Keratinocyte (primary cell): ENCODE results near the gene ABLIM1. TPM values are rescaled to one million over a fixed set of nuclear protein-coding genes. Genes with fewer than 3 reads are reported as not detected.
A peak's percentile ranks its signal among the peaks of the same experiment; 100 is the strongest.

Experiments used
- DNase-seq: peaks from one replicate; pipeline ENCODE4 v3.0.0-alpha.2; 2011; ENCODE audit warnings: low read depth, missing footprints, low spot score
- FAIRE-seq: peaks from 2 replicates; lab custom pipeline; 2011; peaks lifted over from hg19 to GRCh38; lab: Jason Lieb, UNC
- H2AFZ ChIP-seq: 2 replicates; pipeline ENCODE4 v1.6.0; 2012; ENCODE audit warnings: low read length, control low read depth, inconsistent platforms; ENCODE audit not compliant: control insufficient read depth
- H3K27ac ChIP-seq: 2 replicates; pipeline ENCODE4 v1.5.1; 2011; ENCODE audit warnings: low read length; ENCODE audit not compliant: control insufficient read depth, insufficient read depth
- H3K27me3 ChIP-seq: 3 replicates; pipeline ENCODE4 v1.6.0; 2011; ENCODE audit warnings: low read length; ENCODE audit not compliant: control insufficient read depth, insufficient read depth; ENCODE audit errors: extremely low read depth
- H3K36me3 ChIP-seq, 2 experiments: 2 replicates in 1 of 2; 3 replicates in 1 of 2; pipeline ENCODE4 v1.5.1; 2011; ENCODE audit warnings: low read length in 2 of 2, mild to moderate bottlenecking in 1 of 2; ENCODE audit not compliant: control insufficient read depth in 2 of 2, insufficient read depth in 2 of 2; ENCODE audit errors: extremely low read depth in 1 of 2
- H3K4me1 ChIP-seq: 3 replicates; pipeline ENCODE4 v1.5.1; 2011; ENCODE audit warnings: low read length; ENCODE audit not compliant: control insufficient read depth, insufficient read depth; ENCODE audit errors: extremely low read depth
- H3K4me2 ChIP-seq: 3 replicates; pipeline ENCODE4 v1.6.0; 2011; ENCODE audit warnings: low read depth, low read length; ENCODE audit not compliant: control insufficient read depth, insufficient read depth; ENCODE audit errors: extremely low read depth
- H3K4me3 ChIP-seq, 3 experiments: fragments of 200-600 bp in 1 of 3; sonication (generic) in 1 of 3; 2 replicates in 2 of 3; 3 replicates in 1 of 3; pipeline ENCODE4 v1.5.1; 2011 to 2016; ENCODE audit warnings: low read length in 3 of 3, mild to moderate bottlenecking in 3 of 3, control low read depth in 2 of 3, inconsistent platforms in 1 of 3, low read depth in 1 of 3, mixed read lengths in 1 of 3, mixed run types in 1 of 3, moderate library complexity in 1 of 3; ENCODE audit not compliant: control insufficient read depth in 2 of 3, insufficient read depth in 2 of 3; ENCODE audit errors: extremely low read depth in 1 of 3
- H3K79me2 ChIP-seq: 2 replicates; pipeline ENCODE4 v1.6.0; 2012; ENCODE audit warnings: low read length; ENCODE audit not compliant: control insufficient read depth, insufficient read depth
- H3K9ac ChIP-seq: 3 replicates; pipeline ENCODE4 v1.6.0; 2011; ENCODE audit warnings: low read length; ENCODE audit not compliant: control insufficient read depth, insufficient read depth; ENCODE audit errors: extremely low read depth
- H3K9me1 ChIP-seq: 3 replicates; pipeline ENCODE4 v1.6.0; 2011; ENCODE audit warnings: low read length; ENCODE audit not compliant: control insufficient read depth, insufficient read depth; ENCODE audit errors: extremely low read depth
- H3K9me3 ChIP-seq: 2 replicates; pipeline ENCODE4 v1.5.1; 2012; ENCODE audit warnings: low read depth, low read length; ENCODE audit not compliant: control insufficient read depth
- H4K20me1 ChIP-seq: 3 replicates; pipeline ENCODE4 v1.6.0; 2011; ENCODE audit warnings: low read length; ENCODE audit not compliant: control insufficient read depth, insufficient read depth; ENCODE audit errors: extremely low read depth
- CTCF ChIP-seq, 3 experiments: IDR thresholded peaks in 1 of 3; conservative IDR thresholded peaks in 1 of 3; optimal IDR thresholded peaks in 1 of 3; 2 replicates in 2 of 3; 3 replicates in 1 of 3; pipeline versions ENCODE3 to v1.5.1; 2011; ENCODE audit warnings: low read length in 3 of 3, mild to moderate bottlenecking in 3 of 3, moderate library complexity in 2 of 3, control low read depth in 1 of 3, inconsistent platforms in 1 of 3; ENCODE audit not compliant: insufficient read depth in 2 of 3; ENCODE audit errors: extremely low read depth in 1 of 3
- EZH2 ChIP-seq: IDR thresholded peaks from one replicate; pipeline ENCODE4 v1.6.1; 2012; ENCODE audit warnings: inconsistent platforms, mild to moderate bottlenecking, low read length, moderate library complexity
- dilution Hi-C: fragments of 300-500 bp; cut with MboI; formaldehyde crosslinking; loops from one replicate; pipeline ENCODE4 v1.7.0; 2020; ENCODE audit warnings: low sequenced_read_pairs; ENCODE audit not compliant: extremely low pct_ligation_motif_present
- polyA plus RNA-seq, 5 experiments: library from polyadenylated mRNA; depleted of rRNA in 3 of 5; stranded (reverse) in 3 of 5; stranded (forward) in 1 of 5; unstranded in 1 of 5; fragments of >200 nt; gene quantifications; 1 replicate in 1 of 5; 2 replicates in 3 of 5; 3 replicates in 1 of 5; pipeline versions ENCODE4 v1.2.1 to v1.2.3, GENCODE V29; 2011 to 2012; ENCODE audit warnings: missing spikeins in 2 of 5, low read depth in 1 of 5, low replicate concordance in 1 of 5

The ABLIM1 gene
- polyA plus RNA-seq, 1 donor (not counting 4 experiments of a cell fraction or from before 2014, with no cell fraction given), result 55.2 TPM

GRCh38 chr10:114429581-114430335 lies 228.3 kb downstream of the ABLIM1 start:
- no peak overlapping the region for H3K9ac ChIP-seq
- dilution Hi-C loops, result no loop called here
- no peaks in the 10 kb centered on the region for H3K9me1 ChIP-seq
- H3K79me2 ChIP-seq, result no peaks in the 10 kb centered on the region
- no peaks in the 10 kb centered on the region for H4K20me1 ChIP-seq
- peak; percentile 20 for FAIRE-seq
- peaks cover 16% of the 10 kb centered on the region for H3K4me1 ChIP-seq
- TF ChIP-seq EZH2, result no peak
- TF ChIP-seq CTCF (optimal IDR thresholded peaks at IDR 0.05 in 1 of 3, IDR thresholded peaks at IDR 0.05 in 1 of 3, conservative IDR thresholded peaks at IDR 0.05 in 1 of 3; ENCODE audit: extremely low read depth in 1 of 3, insufficient read depth in 2 of 3, low read length in 3 of 3), result no peak
- H3K9me3 ChIP-seq, result no peaks in the 10 kb centered on the region
- peaks cover 4% of the 10 kb centered on the region in 2 experiments for H3K36me3 ChIP-seq
- H2AFZ ChIP-seq, result no peak overlapping the region
- DNase-seq, result no peak
- no peak overlapping the region for H3K4me3 ChIP-seq
- H3K4me2 ChIP-seq, result no peak overlapping the region
- H3K27ac ChIP-seq, result no peak overlapping the region
- no peaks in the 10 kb centered on the region for H3K27me3 ChIP-seq

GRCh38 chr10:114427124-114427852 lies 230.8 kb downstream of the ABLIM1 start:
- no peak overlapping the region for H3K27ac ChIP-seq
- no peak overlapping the region for H2AFZ ChIP-seq
- no peak for DNase-seq
- H3K4me3 ChIP-seq, result no peak overlapping the region
- H3K9ac ChIP-seq, result no peak overlapping the region
- TF ChIP-seq EZH2 (no peak), CTCF (optimal IDR thresholded peaks at IDR 0.05 in 1 of 3, IDR thresholded peaks at IDR 0.05 in 1 of 3, conservative IDR thresholded peaks at IDR 0.05 in 1 of 3; ENCODE audit: extremely low read depth in 1 of 3, insufficient read depth in 2 of 3, low read length in 3 of 3) (peak in 1 of 3 experiments; percentile 1)
- no peaks in the 10 kb centered on the region for H3K79me2 ChIP-seq
- H3K4me2 ChIP-seq, result no peak overlapping the region
- no peak for FAIRE-seq
- no peaks in the 10 kb centered on the region for H3K9me3 ChIP-seq
- peaks cover 16% of the 10 kb centered on the region for H3K4me1 ChIP-seq
- H4K20me1 ChIP-seq, result no peaks in the 10 kb centered on the region
- H3K36me3 ChIP-seq, result peaks cover 0 to 4% of the 10 kb centered on the region in 2 experiments
- no peaks in the 10 kb centered on the region for H3K9me1 ChIP-seq
- dilution Hi-C loops, result no loop called here
- no peaks in the 10 kb centered on the region for H3K27me3 ChIP-seq
